Breast epithelium (tissue), 3 donors: ENCODE data around the gene RAD21L1.

Experiments
- POLR2A ChIP-seq: fragments of 450-650 bp; IDR thresholded peaks from one replicate; pipeline ENCODE4 v1.6.1; 2016; ENCODE audit warnings: antibody characterized with exemption, mild to moderate bottlenecking, moderate library complexity
- TF ChIP-seq, protein P1 (sequence below), 3 donors: fragments of 450-650 bp; IDR thresholded peaks; one replicate each; pipeline ENCODE4 v1.5.1; 2016 to 2017; ENCODE audit warnings: antibody characterized with exemption in 3 of 3, mild to moderate bottlenecking in 3 of 3, moderate library complexity in 3 of 3

DNA sequence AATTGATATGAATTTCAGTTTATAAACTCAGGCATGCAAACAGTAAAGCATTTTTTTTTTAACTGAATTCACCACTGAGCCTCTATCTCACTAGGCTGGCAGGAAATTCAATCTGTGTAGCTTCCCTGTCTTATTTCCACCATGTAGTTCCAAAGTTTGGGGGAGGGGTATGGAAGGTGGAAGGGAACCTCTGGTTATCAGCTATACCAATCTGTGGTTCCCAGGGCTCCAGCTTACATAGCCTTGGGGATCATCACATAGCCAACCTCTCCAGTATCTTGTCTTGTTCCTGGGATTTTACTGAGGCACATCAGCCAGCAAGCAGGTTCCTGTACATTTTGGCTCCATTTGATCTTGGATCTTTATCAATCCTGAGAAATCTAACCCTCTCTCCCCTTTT, 15.6 kb downstream of the RAD21L1 start:
- no peak for TF ChIP-seq POLR2A
- TF ChIP-seq, protein P1, sequence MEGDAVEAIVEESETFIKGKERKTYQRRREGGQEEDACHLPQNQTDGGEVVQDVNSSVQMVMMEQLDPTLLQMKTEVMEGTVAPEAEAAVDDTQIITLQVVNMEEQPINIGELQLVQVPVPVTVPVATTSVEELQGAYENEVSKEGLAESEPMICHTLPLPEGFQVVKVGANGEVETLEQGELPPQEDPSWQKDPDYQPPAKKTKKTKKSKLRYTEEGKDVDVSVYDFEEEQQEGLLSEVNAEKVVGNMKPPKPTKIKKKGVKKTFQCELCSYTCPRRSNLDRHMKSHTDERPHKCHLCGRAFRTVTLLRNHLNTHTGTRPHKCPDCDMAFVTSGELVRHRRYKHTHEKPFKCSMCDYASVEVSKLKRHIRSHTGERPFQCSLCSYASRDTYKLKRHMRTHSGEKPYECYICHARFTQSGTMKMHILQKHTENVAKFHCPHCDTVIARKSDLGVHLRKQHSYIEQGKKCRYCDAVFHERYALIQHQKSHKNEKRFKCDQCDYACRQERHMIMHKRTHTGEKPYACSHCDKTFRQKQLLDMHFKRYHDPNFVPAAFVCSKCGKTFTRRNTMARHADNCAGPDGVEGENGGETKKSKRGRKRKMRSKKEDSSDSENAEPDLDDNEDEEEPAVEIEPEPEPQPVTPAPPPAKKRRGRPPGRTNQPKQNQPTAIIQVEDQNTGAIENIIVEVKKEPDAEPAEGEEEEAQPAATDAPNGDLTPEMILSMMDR (IDR thresholded peaks at IDR 0.05), result no peak
